OCI-LY7 (cell line): ENCODE results near the gene C19orf85. TPM values are rescaled to one million over a fixed set of nuclear protein-coding genes. Genes with fewer than 3 reads are reported as not detected.

Experiments
- Bru-seq: library from RNA; stranded (reverse); fragments of 400-500 nt; gene quantifications from one replicate; lab custom pipeline; 2021; lab: Mats Ljungman, UMichigan
- BruChase-seq, 2 experiments: library from RNA; stranded (reverse); fragments of 400-500 nt; gene quantifications; one replicate each; lab custom pipeline; 2021; lab: Mats Ljungman, UMichigan
- BruUV-seq: library from RNA; stranded (reverse); fragments of 400-500 nt; replicated peaks from 2 replicates; lab custom pipeline; 2021; lab: Mats Ljungman, UMichigan
- CTCF ChIA-PET: fragments of 300-600 bp; sonication (Branson Sonifier 250); formaldehyde crosslinking; loops from one replicate; lab custom pipeline; 2022; ENCODE audit warnings: antibody characterized with exemption; ENCODE audit not compliant: unreplicated experiment; lab: Charles Lee
- POLR2A ChIA-PET: fragments of 300-600 bp; sonication (Branson Sonifier 250); formaldehyde crosslinking; loops from one replicate; lab custom pipeline; 2022; ENCODE audit warnings: antibody characterized with exemption; lab: Charles Lee
- DNase-seq: peaks from one replicate; pipeline ENCODE4 v3.0.0-alpha.2; 2015; ENCODE audit warnings: low spot score
- H2AFZ ChIP-seq: fragments of 200-600 bp; sonication (generic), shearing (Covaris generic); 2 replicates; pipeline ENCODE4 v1.6.1; 2014; ENCODE audit warnings: mild to moderate bottlenecking, antibody characterized with exemption, low read length, moderate library complexity
- H3K27ac ChIP-seq: fragments of 200-600 bp; sonication (generic); 2 replicates; pipeline ENCODE4 v1.5.1; 2014; ENCODE audit warnings: mixed run types, low read depth, mild to moderate bottlenecking, moderate library complexity, low read length, inconsistent platforms; ENCODE audit not compliant: poor library complexity, severe bottlenecking
- H3K36me3 ChIP-seq: fragments of 200-600 bp; sonication (generic); 2 replicates; pipeline ENCODE4 v1.6.1; 2014; ENCODE audit warnings: mild to moderate bottlenecking, antibody characterized with exemption, low read length, moderate library complexity, mixed read lengths; ENCODE audit not compliant: insufficient read depth
- H3K4me1 ChIP-seq: fragments of 200-600 bp; sonication (generic); 2 replicates; pipeline ENCODE4 v1.5.1; 2014; ENCODE audit warnings: mild to moderate bottlenecking, low read length; ENCODE audit not compliant: insufficient read depth, poor library complexity, severe bottlenecking
- H3K4me2 ChIP-seq: fragments of 200-600 bp; sonication (generic); 2 replicates; pipeline ENCODE4 v1.6.1; 2014; ENCODE audit warnings: mild to moderate bottlenecking, low read length
- H3K4me3 ChIP-seq: fragments of 200-600 bp; sonication (generic); 2 replicates; pipeline ENCODE4 v1.5.1; 2014; ENCODE audit warnings: mild to moderate bottlenecking, low read depth, low read length; ENCODE audit not compliant: poor library complexity, severe bottlenecking
- H3K79me2 ChIP-seq: fragments of 200-600 bp; sonication (generic); 2 replicates; pipeline ENCODE4 v1.6.1; 2016; ENCODE audit warnings: low read depth, mild to moderate bottlenecking, low read length, moderate library complexity, mixed read lengths; ENCODE audit not compliant: insufficient read depth
- H3K9me2 ChIP-seq: fragments of 200-600 bp; sonication (generic); 2 replicates; pipeline ENCODE4 v1.6.1; 2016; ENCODE audit warnings: mild to moderate bottlenecking, low read length, mixed read lengths; ENCODE audit not compliant: insufficient read depth
- H3K9me3 ChIP-seq: fragments of 200-600 bp; sonication (generic); 2 replicates; pipeline ENCODE4 v1.6.1; 2014; ENCODE audit warnings: mild to moderate bottlenecking, mixed run types, low read length, mixed read lengths
- H4K20me1 ChIP-seq: fragments of 200-600 bp; sonication (generic); 2 replicates; pipeline ENCODE4 v1.6.1; 2014; ENCODE audit warnings: mild to moderate bottlenecking, antibody characterized with exemption, low read length, moderate library complexity, mixed read lengths; ENCODE audit not compliant: insufficient read depth
- EZH2phosphoT487 ChIP-seq: fragments of 200-600 bp; sonication (generic); IDR thresholded peaks from 2 replicates; pipeline ENCODE4 v1.6.1; 2018; ENCODE audit warnings: low read depth, borderline replicate concordance, mild to moderate bottlenecking, mixed run types, antibody characterized with exemption, low read length, moderate library complexity, mixed read lengths
- intact Hi-C: fragments of 100-400 bp; cut with micrococcal nuclease; formaldehyde crosslinking; loops from one replicate; pipeline ENCODE4 v1.10.0; 2022; ENCODE audit not compliant: unreplicated experiment
- long read RNA-seq: library from polyadenylated mRNA; stranded (forward); transcript quantifications from one replicate; pipeline ENCODE4 v2.0.0, GENCODE V29; 2022
- total RNA-seq, 2 experiments: library from RNA; depleted of rRNA in 1 of 2; stranded (reverse); fragments of >200 nt in 1 of 2; shearing (Covaris generic) in 1 of 2; gene quantifications; 2 replicates each; pipeline ENCODE4 v1.2.3, GENCODE V29; 2014 to 2022
- TF ChIP-seq, protein P1 (sequence below): fragments of 200-600 bp; sonication (generic); conservative IDR thresholded peaks from 2 replicates; pipeline ENCODE4 v1.5.1; 2014; ENCODE audit warnings: mild to moderate bottlenecking, antibody characterized with exemption, low read length, moderate library complexity, mixed read lengths

The C19orf85 gene
- total RNA-seq (2014; rRNA removed; shearing (Covaris generic)) (not detected in 2 replicates), total RNA-seq (2022) (not detected in 2 replicates), Bru-seq, nascent RNA (not detected), BruChase-seq, experiment 1, labeled RNA remaining after a 6-hour chase (not detected), BruChase-seq, experiment 2, labeled RNA remaining after a 2-hour chase (not detected)
- long read RNA-seq = 0 reads

DNA sequence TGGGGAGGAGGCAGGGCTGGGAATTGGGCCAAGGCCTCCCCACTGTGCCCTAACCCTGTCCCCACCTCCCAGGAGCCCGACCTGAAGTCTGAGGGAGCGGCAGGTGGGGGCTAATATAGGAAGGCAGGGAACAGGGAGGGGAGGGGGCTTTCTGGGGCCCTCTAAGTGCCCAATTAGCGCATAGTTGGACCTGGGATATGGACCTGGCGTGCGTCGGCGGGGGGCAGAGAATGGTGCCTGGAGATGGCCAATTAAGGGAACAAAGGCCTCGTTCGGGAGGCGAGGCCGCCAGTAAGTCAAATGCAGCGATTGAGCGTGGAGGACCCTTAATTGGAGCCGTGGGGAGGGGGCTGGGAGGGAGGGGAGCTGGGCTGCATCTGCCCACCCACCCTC is at the start of gene C19orf85:
C19orf85 (minus strand) TSS at position 90 of the 393 bp plus-strand sequence. CDS start 197 bp downstream, outside the sequence.
- no peaks in the 10 kb centered on the region for H3K9me3 ChIP-seq
- no peak within 1 kb of the TSS for H3K4me3 ChIP-seq
- no peak within 1 kb of the TSS for H2AFZ ChIP-seq
- no peaks in the 10 kb centered on the region for H3K36me3 ChIP-seq
- no peak within 1 kb of the TSS for H3K4me2 ChIP-seq
- ChIA-PET POLR2A (no interaction called here), CTCF (no interaction called here)
- H3K9me2 ChIP-seq = no peaks in the 10 kb centered on the region
- no peak within 1 kb of the TSS for H3K27ac ChIP-seq
- H3K4me1 ChIP-seq = peaks cover 19% of the 10 kb centered on the region
- no peak for DNase-seq
- TF ChIP-seq EZH2phosphoT487 = no peak
- TF ChIP-seq, protein P1, sequence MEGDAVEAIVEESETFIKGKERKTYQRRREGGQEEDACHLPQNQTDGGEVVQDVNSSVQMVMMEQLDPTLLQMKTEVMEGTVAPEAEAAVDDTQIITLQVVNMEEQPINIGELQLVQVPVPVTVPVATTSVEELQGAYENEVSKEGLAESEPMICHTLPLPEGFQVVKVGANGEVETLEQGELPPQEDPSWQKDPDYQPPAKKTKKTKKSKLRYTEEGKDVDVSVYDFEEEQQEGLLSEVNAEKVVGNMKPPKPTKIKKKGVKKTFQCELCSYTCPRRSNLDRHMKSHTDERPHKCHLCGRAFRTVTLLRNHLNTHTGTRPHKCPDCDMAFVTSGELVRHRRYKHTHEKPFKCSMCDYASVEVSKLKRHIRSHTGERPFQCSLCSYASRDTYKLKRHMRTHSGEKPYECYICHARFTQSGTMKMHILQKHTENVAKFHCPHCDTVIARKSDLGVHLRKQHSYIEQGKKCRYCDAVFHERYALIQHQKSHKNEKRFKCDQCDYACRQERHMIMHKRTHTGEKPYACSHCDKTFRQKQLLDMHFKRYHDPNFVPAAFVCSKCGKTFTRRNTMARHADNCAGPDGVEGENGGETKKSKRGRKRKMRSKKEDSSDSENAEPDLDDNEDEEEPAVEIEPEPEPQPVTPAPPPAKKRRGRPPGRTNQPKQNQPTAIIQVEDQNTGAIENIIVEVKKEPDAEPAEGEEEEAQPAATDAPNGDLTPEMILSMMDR = no peak
- H3K79me2 ChIP-seq = peaks cover 8% of the 10 kb centered on the region; the same call in 1 of the 2 replicates
- intact Hi-C loops = no loop called here
- BruUV-seq = no TSS peak
- H4K20me1 ChIP-seq = no peaks in the 10 kb centered on the region

DNA sequence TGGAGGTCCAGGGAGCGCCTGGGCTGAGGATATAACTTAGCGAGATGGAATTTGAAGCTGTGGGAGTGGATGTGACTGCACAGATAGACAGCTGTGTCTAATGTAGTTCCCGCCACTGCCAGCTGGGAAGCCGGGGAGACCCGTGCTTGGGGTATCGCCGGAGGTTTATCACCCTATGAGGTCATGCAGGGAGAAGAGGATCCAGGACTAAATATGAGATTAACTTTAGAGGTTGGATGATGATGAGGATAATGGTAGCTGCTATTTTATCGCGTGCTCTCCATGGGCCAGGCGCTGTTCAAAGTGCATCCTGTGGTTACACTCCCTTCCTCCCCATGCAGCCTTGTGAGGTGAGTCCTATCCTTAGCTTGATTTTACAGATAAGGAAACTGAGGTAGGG is 43.6 kb upstream of the C19orf85 start:
- Histone ChIP-seq H3K79me2 (no peaks in the 10 kb centered on the region), H3K4me3 (no peak overlapping the region), H3K4me2 (no peak overlapping the region), H3K4me1 (peaks cover 6% of the 10 kb centered on the region), H3K36me3 (no peaks in the 10 kb centered on the region), H4K20me1 (no peaks in the 10 kb centered on the region), H2AFZ (no peak overlapping the region), H3K9me2 (no peaks in the 10 kb centered on the region), H3K27ac (no peak overlapping the region), H3K9me3 (no peaks in the 10 kb centered on the region)
- POLR2A ChIA-PET = no interaction called here
- BruUV-seq = no TSS peak
- no peak for DNase-seq
- CTCF ChIA-PET = no interaction called here
- intact Hi-C loops = no loop called here
- TF ChIP-seq, protein P1 = no peak
- no peak for TF ChIP-seq EZH2phosphoT487

DNA sequence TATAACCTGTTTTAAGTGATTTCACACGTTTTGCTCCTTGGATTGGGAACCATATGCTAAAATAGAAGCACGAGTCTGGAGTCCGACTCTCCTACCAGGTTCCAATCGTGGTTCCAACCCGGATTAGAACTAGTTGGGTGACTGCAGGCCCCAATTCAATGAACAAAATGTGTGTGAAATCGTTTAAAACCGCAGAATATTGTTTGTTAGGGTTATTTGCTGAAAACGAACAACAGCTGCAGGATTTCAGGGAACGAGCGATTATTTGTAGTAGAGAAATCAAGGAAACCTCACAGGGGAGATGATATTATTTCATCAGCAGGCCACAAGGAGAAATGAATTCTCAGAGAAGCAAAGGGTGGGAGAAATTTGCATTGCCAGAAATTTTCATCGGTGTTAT is 40.4 kb upstream of the C19orf85 start:
- no peaks in the 10 kb centered on the region for H3K79me2 ChIP-seq
- H3K27ac ChIP-seq = no peak overlapping the region
- CTCF ChIA-PET = interaction anchor here (1.9 kb wide), 1 partner anchor 38 kb away, joined by 10 read pairs; no protein-coding TSS in a partner anchor
- POLR2A ChIA-PET = interaction anchor here (1.4 kb wide), 1 partner anchor 166 kb away, joined by 3 read pairs; no protein-coding TSS in a partner anchor
- intact Hi-C loops = loop anchor here (1.0 kb wide), 1 partner anchor 37 kb away; no protein-coding TSS in a partner anchor
- no peaks in the 10 kb centered on the region for H4K20me1 ChIP-seq
- H3K4me2 ChIP-seq = no peak overlapping the region
- H3K4me3 ChIP-seq = no peak overlapping the region
- no peak overlapping the region for H2AFZ ChIP-seq
- H3K36me3 ChIP-seq = no peaks in the 10 kb centered on the region
- BruUV-seq = no TSS peak
- no peaks in the 10 kb centered on the region for H3K9me2 ChIP-seq
- H3K9me3 ChIP-seq = no peaks in the 10 kb centered on the region
- peaks cover 8% of the 10 kb centered on the region for H3K4me1 ChIP-seq
- TF ChIP-seq, protein P1 = no peak
- no peak for TF ChIP-seq EZH2phosphoT487
- no peak for DNase-seq
